CD4-positive, alpha-beta T cell treated with Interleukin-15 for 1 hour (primary cell): ENCODE measurements around the gene PCDH10.

Source experiments
- DNase-seq: peaks from one replicate; pipeline ENCODE4 v3.0.0-alpha.2; 2020

Gene PCDH10

DNA sequence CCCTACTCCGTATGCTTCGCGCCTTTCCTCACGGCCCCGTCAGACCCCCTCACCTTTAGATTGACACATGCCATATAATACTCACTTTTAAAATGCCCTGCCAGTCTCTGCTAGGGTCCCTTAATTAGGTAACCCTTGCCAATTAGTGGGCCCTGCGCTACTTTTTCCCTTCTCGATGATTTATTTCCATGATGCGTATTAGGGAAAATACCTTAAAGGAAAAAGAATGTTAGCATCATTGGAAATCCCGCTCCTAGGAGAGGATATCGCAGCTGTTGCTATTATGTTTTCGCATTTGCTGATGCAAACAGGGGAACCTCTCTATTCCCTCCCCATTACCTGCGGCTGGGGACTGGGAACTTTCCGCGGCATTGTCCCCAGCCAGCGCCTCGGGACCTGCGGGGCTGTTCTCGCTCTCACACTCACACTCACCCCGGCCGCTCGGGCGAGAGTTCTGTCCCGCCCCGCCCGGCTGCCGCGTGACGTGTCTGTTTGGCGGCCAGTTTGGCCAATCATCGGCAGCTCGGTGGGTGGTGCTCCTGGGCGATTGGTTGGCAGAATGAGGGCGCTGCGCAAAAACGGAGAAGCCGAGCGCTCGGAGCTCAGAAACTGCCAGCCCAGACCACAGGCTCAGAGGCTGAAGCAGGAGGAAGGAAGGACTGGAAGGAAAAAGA, at the start of gene PCDH10:
PCDH10 (plus strand) TSS at position 605 of the 674 bp plus-strand sequence. CDS start 847 bp downstream, outside the sequence.
- no peak for DNase-seq

DNA sequence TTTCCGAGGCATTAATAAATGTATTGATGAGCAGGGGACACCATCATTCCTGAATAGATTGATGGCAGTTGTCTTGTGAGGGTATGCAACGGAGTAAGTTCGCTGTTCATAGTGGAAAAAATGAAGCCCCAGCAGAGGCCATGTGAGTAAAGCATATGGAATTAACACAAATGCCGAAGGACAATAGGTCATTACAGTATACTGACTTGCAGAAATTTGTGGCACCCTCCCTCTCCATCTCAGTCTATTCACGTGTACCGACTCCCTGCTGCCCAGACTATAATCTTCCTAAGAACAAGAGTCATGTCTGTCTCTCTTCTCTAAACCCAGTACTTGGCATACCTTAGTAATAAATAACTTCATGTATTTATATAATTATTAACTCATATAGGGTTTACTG, 47.1 kb upstream of the PCDH10 start:
- no peak for DNase-seq

- no peak for DNase-seq
Observed at GRCh38 chr4:133102612-133103409, 46.3 kb upstream of the PCDH10 start.

DNA sequence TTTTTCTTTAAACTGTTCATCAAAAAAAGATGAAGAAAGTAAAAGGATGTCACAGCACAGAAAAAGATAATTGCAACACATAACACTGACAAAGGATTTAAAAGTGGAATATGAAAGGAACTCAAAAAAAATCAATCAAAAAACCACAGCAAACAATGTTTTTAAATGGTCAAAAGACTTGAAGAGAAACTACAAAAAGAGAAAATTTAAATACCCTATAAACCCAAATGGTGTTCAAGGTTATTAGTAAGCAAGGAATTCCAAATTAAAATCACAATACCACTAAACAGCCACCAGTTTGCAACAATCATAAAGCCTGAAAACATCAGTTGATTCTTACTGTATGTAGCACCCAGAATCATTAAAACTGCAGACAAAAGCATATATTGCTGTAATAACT, 36.5 kb upstream of the PCDH10 start:
- no peak for DNase-seq

DNA sequence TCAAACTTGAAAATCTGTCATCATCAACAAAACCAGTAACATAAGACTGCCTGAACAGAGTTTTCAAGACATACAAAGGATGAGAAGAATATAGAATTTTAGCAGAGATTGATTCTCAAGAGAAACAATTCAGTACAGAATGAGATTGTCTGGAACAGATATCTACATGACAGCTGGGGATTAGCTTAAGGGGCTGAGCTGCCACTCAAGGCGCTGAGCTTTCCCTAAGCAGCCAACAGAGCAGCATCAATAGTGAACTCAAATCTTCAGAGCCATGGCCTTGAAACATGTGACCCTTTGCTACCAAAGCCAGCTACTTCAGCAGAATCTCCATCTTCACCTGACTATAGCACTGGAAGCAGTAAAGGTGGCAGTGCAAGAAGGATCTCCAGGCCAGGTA, 24.3 kb upstream of the PCDH10 start:
- DNase-seq, result no peak

DNA sequence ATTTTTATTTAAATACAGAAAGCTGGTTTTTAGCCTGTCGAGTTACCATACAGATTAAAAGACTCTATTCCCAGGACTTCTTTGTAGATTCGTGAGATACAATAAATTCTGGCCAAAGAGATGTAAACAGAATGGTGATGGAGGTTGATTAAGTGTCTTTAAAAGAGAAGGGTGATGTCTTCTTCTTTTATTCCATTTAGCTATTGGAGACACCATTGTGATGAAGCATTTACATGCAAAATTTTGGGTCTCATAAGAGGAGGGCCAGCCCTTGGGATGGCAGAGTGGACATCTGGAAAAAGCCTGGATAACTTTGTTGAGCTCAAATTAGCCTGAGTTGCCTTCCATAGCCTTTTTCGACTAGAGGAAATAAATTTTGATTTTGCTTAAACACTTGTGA, 21.6 kb upstream of the PCDH10 start:
- no peak for DNase-seq

DNA sequence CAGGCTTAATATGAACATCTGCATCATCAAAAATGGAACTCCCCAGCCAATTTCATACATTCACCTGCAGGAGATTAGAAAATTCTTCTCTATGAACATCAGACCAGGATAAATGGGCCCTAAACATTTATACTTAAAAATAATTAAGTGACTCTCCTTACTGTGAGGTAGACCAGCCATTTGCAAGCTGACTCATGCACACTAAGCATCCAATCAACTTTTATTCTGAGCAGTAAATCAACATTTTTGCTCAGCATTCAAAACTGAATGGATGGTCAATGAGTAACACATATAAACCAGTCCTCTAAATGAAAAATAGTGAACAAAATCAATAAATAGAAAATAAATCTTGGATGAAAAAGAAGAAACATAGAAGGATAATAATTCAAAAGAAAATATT, 19.9 kb upstream of the PCDH10 start:
- DNase-seq, result no peak

- no peak for DNase-seq
Observed at GRCh38 chr4:133130171-133130570, 18.9 kb upstream of the PCDH10 start.

- no peak for DNase-seq
Observed at GRCh38 chr4:133131829-133132460, 17.1 kb upstream of the PCDH10 start.

DNA sequence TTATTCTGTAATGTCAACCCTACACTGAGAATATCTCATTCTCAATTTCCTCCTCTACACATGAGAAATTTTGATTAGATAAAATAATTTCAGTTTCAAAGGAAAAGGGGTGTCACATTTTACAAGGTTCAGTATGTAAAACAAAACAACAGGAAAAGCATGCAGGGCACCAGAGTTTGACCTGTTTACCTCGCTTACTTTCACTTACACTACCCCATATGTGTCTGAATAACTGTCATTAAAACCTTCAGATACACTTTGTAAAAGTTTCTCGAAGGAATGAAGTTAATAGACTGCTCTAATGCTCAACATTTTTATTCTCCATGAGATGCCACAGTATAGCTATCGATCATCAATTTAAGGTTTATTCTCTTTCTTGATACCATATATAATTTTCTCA, 12.3 kb upstream of the PCDH10 start:
- no peak for DNase-seq

DNA sequence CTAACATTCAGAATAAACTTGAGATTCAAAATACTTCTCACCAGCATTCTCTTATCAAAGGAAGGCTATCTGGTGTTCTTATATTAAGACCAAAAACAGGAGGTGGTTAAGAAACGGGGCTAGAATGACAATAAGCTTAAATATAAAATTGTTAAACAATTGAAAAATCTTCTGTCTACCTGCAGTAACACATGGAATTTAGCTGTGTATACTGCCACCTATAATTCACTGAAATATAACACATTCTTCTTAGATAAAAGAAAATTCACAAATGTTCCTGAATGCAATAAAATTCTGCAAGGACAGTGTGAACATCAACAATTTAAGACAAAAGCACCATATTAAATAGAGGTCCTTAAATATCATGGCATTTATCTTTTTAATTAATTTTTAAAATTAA, 11.5 kb upstream of the PCDH10 start:
- DNase-seq, result no peak

GRCh38 chr4:133143775-133144430, 5.2 kb upstream of the PCDH10 start:
- DNase-seq, result no peak

DNA sequence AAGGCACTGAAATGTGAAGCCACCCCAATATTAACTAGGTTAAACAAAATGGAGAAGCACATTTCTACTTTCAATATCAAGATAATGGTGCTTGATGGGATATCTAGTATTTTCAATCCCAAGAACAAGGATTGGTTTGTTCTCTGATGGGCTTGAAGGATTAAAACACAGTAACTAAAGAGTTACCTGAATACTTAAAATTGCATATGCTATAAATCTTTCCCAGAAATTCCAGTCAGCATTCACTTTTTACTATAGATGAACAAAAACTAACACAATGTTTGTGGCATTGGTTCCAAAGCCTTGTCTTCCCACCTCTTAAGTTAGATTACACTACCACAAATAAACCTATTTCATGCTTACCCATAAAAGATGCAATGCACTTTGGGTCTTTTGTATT, 3.9 kb upstream of the PCDH10 start:
- DNase-seq, result no peak

GRCh38 chr4:133145758-133146573, 3.1 kb upstream of the PCDH10 start:
- DNase-seq, result no peak

- DNase-seq, result no peak
Observed at GRCh38 chr4:133146574-133147241, 2.4 kb upstream of the PCDH10 start.

DNA sequence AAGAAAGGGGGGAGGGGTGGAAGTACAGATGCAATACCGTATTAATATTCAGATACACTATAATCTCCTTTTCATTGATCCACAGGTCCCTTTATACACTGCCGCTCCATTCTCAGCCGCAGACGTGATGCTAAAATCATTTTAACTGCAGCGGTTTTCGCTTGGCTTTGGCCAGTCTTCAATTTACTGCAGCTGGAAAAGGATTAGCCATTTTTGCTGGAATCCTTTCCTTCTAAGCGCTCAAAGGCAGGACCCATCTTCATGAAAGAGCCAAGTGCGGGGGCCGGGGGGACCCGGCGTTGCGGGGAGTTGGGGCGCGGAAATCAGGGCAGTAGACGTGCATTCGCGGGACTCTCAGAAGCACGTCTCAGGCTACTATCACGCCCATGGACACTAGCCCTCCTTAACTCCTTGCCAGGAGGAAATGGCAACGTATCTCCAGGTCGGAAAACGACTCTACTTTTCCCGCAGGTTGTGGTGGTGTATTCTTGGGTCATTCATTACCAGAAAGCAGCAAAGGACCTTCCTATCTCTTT, 1.7 kb upstream of the PCDH10 start:
- no peak for DNase-seq

- no peak for DNase-seq
Observed at GRCh38 chr4:133147921-133148689, 989 bp upstream of the PCDH10 start.

- no peak for DNase-seq
Observed at GRCh38 chr4:133149364-133149695, 236 bp downstream of the PCDH10 start.

GRCh38 chr4:133149932-133150471, 908 bp downstream of the PCDH10 start:
- DNase-seq, result no peak

DNA sequence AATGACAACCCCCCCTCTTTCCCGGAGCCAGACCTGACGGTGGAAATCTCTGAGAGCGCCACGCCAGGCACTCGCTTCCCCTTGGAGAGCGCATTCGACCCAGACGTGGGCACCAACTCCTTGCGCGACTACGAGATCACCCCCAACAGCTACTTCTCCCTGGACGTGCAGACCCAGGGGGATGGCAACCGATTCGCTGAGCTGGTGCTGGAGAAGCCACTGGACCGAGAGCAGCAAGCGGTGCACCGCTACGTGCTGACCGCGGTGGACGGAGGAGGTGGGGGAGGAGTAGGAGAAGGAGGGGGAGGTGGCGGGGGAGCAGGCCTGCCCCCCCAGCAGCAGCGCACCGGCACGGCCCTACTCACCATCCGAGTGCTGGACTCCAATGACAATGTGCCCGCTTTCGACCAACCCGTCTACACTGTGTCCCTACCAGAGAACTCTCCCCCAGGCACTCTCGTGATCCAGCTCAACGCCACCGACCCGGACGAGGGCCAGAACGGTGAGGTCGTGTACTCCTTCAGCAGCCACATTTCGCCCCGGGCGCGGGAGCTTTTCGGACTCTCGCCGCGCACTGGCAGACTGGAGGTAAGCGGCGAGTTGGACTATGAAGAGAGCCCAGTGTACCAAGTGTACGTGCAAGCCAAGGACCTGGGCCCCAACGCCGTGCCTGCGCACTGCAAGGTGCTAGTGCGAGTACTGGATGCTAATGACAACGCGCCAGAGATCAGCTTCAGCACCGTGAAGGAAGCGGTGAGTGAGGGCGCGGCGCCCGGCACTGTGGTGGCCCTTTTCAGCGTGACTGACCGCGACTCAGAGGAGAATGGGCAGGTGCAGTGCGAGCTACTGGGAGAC, 1.6 kb downstream of the PCDH10 start:
- DNase-seq, result no peak
